Stimulated activated CD4-positive, alpha-beta T cell treated with anti-CD3 and anti-CD28 coated beads, Interleukin-4, amount 100 ng/mL, for 4 hours (primary cell): ENCODE results near the gene KLHL41.
"Not testable (repeated sequence)": the region's sequence is repeated elsewhere in the genome, so short reads cannot be mapped to it uniquely, and the experiment has no call there.

ENCODE experiments used
- DNase-seq, 2 experiments: peaks; one replicate each; pipeline ENCODE4 v3.0.0-alpha.2; 2020

KLHL41 gene

GRCh38 chr2:169511818-169512217 lies 2.3 kb downstream of the KLHL41 start:
- no peak for DNase-seq

- DNase-seq: no peak
Observed at GRCh38 chr2:169512525-169512924, 3.0 kb downstream of the KLHL41 start.

GRCh38 chr2:169513094-169513493 lies 3.6 kb downstream of the KLHL41 start:
- DNase-seq: no peak

- DNase-seq: no peak
Observed at GRCh38 chr2:169513926-169514325, 4.4 kb downstream of the KLHL41 start.

- DNase-seq: not testable (repeated sequence)
Observed at GRCh38 chr2:169514758-169515157, 5.3 kb downstream of the KLHL41 start.

- not testable (repeated sequence) for DNase-seq
Observed at GRCh38 chr2:169516488-169516995, 7.0 kb downstream of the KLHL41 start.

GRCh38 chr2:169520896-169521295 lies 11.4 kb downstream of the KLHL41 start:
- no peak for DNase-seq

GRCh38 chr2:169523681-169524080 lies 14.2 kb downstream of the KLHL41 start:
- no peak for DNase-seq

GRCh38 chr2:169525434-169525833 lies 15.9 kb downstream of the KLHL41 start:
- no peak for DNase-seq

- no peak for DNase-seq
Observed at GRCh38 chr2:169526451-169526850, 16.9 kb downstream of the KLHL41 start.

GRCh38 chr2:169528271-169528701 lies 18.8 kb downstream of the KLHL41 start:
- DNase-seq: peak; percentile 55 to 63

GRCh38 chr2:169539460-169539859 lies 30.0 kb downstream of the KLHL41 start:
- not testable (repeated sequence) for DNase-seq

GRCh38 chr2:169540146-169540545 lies 30.6 kb downstream of the KLHL41 start:
- no peak for DNase-seq

GRCh38 chr2:169542433-169542832 lies 32.9 kb downstream of the KLHL41 start:
- DNase-seq: no peak

GRCh38 chr2:169546756-169547155 lies 37.3 kb downstream of the KLHL41 start:
- DNase-seq: no peak

- DNase-seq: no peak
Observed at GRCh38 chr2:169561364-169561763, 51.9 kb downstream of the KLHL41 start.

GRCh38 chr2:169562084-169562483 lies 52.6 kb downstream of the KLHL41 start:
- DNase-seq: not testable (repeated sequence)

- DNase-seq: no peak
Observed at GRCh38 chr2:169562519-169562918, 53.0 kb downstream of the KLHL41 start.

- no peak for DNase-seq
Observed at GRCh38 chr2:169565686-169566085, 56.2 kb downstream of the KLHL41 start.

GRCh38 chr2:169569948-169570347 lies 60.4 kb downstream of the KLHL41 start:
- no peak for DNase-seq

- not testable (repeated sequence) for DNase-seq
Observed at GRCh38 chr2:169570752-169571151, 61.2 kb downstream of the KLHL41 start.

- no peak for DNase-seq
Observed at GRCh38 chr2:169571571-169571970, 62.1 kb downstream of the KLHL41 start.

GRCh38 chr2:169572189-169572588 lies 62.7 kb downstream of the KLHL41 start:
- DNase-seq: no peak

GRCh38 chr2:169572821-169573159 lies 63.3 kb downstream of the KLHL41 start:
- no peak for DNase-seq

- peak; percentile 82 to 88 for DNase-seq
Observed at GRCh38 chr2:169573160-169573973, 63.9 kb downstream of the KLHL41 start, which contains the start of gene FASTKD1. Gene FASTKD1, minus strand, starts transcription at chr2:169573865. Its CDS starts 1,836 bp downstream, at chr2:169572029.
